ENCODE results near the gene SMARCD1. TPM values are rescaled to one million over a fixed set of nuclear protein-coding genes. Genes with fewer than 3 reads are reported as not detected.
A peak's percentile ranks its signal among the peaks of the same experiment; 100 is the strongest.

Gene SMARCD1
- total RNA-seq, 4 donors from 2014 or later: 4.1 to 54.6 (median 39.6) TPM

GRCh38 chr12:50088577-50089335, 3.6 kb downstream of the SMARCD1 start:
- Histone ChIP-seq H3K27me3 (no peaks in the 10 kb centered on the region), H3K9me3 (no peaks in the 10 kb centered on the region), H3K27ac (no peak overlapping the region), H3K4me3 (no peak overlapping the region), H3K4me1 (no peaks in the 10 kb centered on the region), H3K36me3 (no peaks in the 10 kb centered on the region)
- intact Hi-C loops (cut with DNase I; ENCODE audit: low total_unique reads): no loop called here
- peak in 1 of 2 donors; percentile 52 for DNase-seq
- peak; percentile 58 to 76 (median 62) for TF ChIP-seq CTCF (IDR thresholded peaks at IDR 0.05)
- no peak for TF ChIP-seq POLR2A (IDR thresholded peaks at IDR 0.05)

DNA sequence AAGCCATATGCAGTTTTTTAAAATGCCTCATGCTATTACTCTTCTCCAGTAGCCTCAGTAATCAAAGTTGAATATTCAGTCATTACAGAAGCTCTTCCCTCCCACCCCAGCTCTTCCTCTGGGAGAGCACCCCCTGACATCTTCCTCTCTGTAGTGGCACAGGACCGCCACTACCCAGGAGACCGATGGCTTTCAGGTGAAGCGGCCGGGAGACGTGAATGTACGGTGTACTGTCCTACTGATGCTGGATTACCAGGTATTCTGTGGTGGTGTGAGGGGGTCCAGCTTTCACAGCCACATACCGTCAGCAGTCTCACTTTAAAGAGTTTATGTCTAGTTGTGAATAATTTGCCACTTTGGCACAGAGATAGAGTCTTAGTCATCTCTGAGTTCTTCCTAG, 4.6 kb downstream of the SMARCD1 start:
- no peaks in the 10 kb centered on the region for H3K36me3 ChIP-seq

GRCh38 chr12:50090391-50090790, 5.2 kb downstream of the SMARCD1 start:
- Histone ChIP-seq H3K36me3 (no peaks in the 10 kb centered on the region), H3K27ac (no peak overlapping the region), H3K4me1 (no peaks in the 10 kb centered on the region), H3K4me3 (no peak overlapping the region), H3K9me3 (no peaks in the 10 kb centered on the region), H3K27me3 (no peaks in the 10 kb centered on the region)
- DNase-seq: no peak
- intact Hi-C loops (cut with DNase I; ENCODE audit: low total_unique reads): no loop called here
- no peak for TF ChIP-seq POLR2A (IDR thresholded peaks at IDR 0.05)
- TF ChIP-seq CTCF (IDR thresholded peaks at IDR 0.05): no peak

More for the DNA sequence above, 4.6 kb downstream of the SMARCD1 start:
- intact Hi-C loops (cut with DNase I; ENCODE audit: low total_unique reads): no loop called here
- DNase-seq: no peak
- Histone ChIP-seq H3K27me3 (no peaks in the 10 kb centered on the region), H3K4me3 (no peak overlapping the region), H3K9me3 (no peaks in the 10 kb centered on the region), H3K4me1 (no peaks in the 10 kb centered on the region), H3K27ac (no peak overlapping the region)
- TF ChIP-seq CTCF (IDR thresholded peaks at IDR 0.05): no peak
- TF ChIP-seq POLR2A (IDR thresholded peaks at IDR 0.05): no peak

DNA sequence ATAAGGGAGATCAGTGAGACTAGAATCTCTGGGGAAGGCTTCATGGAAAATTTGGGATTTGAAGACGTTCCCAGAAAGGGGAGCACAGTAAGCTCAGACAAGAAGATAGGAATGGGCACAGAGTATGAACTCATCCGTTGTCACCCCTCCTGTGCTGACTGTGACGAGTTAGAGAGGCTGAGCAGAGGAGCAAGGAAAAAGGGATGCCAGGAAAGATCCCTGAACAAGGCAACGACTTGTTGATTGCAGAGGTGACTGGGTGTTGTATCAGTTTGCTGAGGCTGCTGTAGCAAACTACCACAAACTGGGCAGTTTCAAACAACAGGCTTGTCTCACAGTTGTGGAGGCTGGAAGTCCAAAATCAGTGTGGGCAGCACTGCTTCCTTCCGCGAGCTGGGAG, 12.8 kb downstream of the SMARCD1 start:
- no peaks in the 10 kb centered on the region for H3K4me1 ChIP-seq
- no peak overlapping the region for H3K4me3 ChIP-seq
- H3K27me3 ChIP-seq: no peaks in the 10 kb centered on the region
- no peak overlapping the region for H3K27ac ChIP-seq
- intact Hi-C loops (cut with DNase I; ENCODE audit: low total_unique reads): no loop called here
- TF ChIP-seq CTCF (IDR thresholded peaks at IDR 0.05) (no peak), POLR2A (IDR thresholded peaks at IDR 0.05) (no peak)
- no peaks in the 10 kb centered on the region for H3K36me3 ChIP-seq
- DNase-seq: no peak
- no peaks in the 10 kb centered on the region for H3K9me3 ChIP-seq

GRCh38 chr12:50099302-50100008, 14.3 kb downstream of the SMARCD1 start:
- H3K27me3 ChIP-seq: no peaks in the 10 kb centered on the region
- no peaks in the 10 kb centered on the region for H3K36me3 ChIP-seq
- DNase-seq: no peak
- H3K4me3 ChIP-seq: no peak overlapping the region
- H3K27ac ChIP-seq: no peak overlapping the region
- no peaks in the 10 kb centered on the region for H3K4me1 ChIP-seq
- TF ChIP-seq POLR2A (IDR thresholded peaks at IDR 0.05): no peak
- no peak for TF ChIP-seq CTCF (IDR thresholded peaks at IDR 0.05)
- no peaks in the 10 kb centered on the region for H3K9me3 ChIP-seq
- intact Hi-C loops (cut with DNase I; ENCODE audit: low total_unique reads): loop anchor here (10.0 kb wide), 1 partner anchor 75 kb away; no protein-coding TSS in a partner anchor
